ENCODE results near the gene GADD45B. TPM values are rescaled to one million over a fixed set of nuclear protein-coding genes. Genes with fewer than 3 reads are reported as not detected.
A peak's percentile ranks its signal among the peaks of the same experiment; 100 is the strongest.

Gene GADD45B
- total RNA-seq, 6 experiments from 2014 or later, result 35.5 to 55.7 (median 39.1) TPM

DNA sequence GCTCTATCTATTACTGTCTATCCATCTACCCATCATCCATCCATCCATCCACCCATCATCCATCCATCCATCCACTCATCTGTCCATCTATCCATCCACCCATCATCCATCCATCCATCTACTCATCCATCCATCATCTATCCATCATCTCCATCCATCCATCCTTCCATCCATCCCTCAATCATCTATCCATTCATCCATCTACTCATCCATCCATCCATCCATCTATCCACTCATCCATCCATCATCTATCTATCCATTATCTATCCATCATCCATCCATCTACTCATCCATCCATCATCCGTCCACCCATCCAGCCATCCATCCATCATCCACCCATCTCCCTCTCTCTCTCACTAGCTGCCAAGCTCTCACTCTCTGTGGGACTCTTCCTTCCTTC lies 35.4 kb upstream of the GADD45B start:
- H3K27me3 Mint-ChIP-seq (ENCODE audit: insufficient read depth), result no peaks in the 10 kb centered on the region; the same call in 1 of the 2 replicates

DNA sequence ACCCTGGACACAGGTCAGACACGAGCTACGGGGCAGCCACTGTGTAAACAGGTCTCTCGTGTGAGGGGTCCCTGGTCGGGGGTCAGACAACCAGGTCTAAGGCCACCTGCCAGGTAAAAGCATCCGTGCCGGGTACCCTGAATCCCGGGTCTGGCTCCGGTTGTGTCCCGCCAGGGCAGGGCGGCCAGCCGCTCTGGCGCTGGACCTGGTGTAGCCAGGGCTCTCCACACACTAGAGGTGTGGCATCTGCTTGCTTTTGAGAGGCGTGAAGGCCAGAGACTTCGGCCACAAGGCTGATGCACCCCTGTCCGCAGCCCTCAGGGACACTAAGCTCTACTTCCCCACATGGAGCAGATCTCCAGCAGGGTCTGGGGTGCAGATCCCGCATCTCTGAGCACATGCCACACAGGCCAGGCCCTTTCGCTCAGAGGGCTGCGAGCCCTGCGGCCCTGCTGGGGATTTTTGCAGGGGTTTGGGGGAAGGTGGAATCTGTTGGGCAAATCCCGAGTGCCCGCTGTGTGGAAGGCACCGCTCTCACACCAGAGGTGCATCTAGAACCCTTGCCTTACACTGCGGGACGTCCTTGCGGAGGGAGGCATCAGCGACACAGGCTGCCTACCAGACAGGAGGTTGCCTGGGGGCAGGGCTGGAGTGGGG lies 34.7 kb upstream of the GADD45B start:
- Mint-ChIP-seq H3K9me3 (no peaks in the 10 kb centered on the region), H3K36me3 (ENCODE audit: low read depth) (peaks cover 11% of the 10 kb centered on the region), H3K27ac (no peak overlapping the region), H3K27me3 (ENCODE audit: insufficient read depth) (no peaks in the 10 kb centered on the region; the same call in 1 of the 2 replicates), H3K4me3 (no peak overlapping the region), H3K4me1 (ENCODE audit: low read depth) (no peaks in the 10 kb centered on the region)
- TF ChIP-seq, protein P1, sequence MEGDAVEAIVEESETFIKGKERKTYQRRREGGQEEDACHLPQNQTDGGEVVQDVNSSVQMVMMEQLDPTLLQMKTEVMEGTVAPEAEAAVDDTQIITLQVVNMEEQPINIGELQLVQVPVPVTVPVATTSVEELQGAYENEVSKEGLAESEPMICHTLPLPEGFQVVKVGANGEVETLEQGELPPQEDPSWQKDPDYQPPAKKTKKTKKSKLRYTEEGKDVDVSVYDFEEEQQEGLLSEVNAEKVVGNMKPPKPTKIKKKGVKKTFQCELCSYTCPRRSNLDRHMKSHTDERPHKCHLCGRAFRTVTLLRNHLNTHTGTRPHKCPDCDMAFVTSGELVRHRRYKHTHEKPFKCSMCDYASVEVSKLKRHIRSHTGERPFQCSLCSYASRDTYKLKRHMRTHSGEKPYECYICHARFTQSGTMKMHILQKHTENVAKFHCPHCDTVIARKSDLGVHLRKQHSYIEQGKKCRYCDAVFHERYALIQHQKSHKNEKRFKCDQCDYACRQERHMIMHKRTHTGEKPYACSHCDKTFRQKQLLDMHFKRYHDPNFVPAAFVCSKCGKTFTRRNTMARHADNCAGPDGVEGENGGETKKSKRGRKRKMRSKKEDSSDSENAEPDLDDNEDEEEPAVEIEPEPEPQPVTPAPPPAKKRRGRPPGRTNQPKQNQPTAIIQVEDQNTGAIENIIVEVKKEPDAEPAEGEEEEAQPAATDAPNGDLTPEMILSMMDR (IDR thresholded peaks at IDR 0.05), result no peak
- no peak for DNase-seq

More for the DNA sequence above, 35.4 kb upstream of the GADD45B start:
- H3K4me3 Mint-ChIP-seq, result no peak overlapping the region
- H3K36me3 Mint-ChIP-seq (ENCODE audit: low read depth), result peaks cover 11% of the 10 kb centered on the region
- no peaks in the 10 kb centered on the region for H3K9me3 Mint-ChIP-seq
- no peak for DNase-seq
- TF ChIP-seq, protein P1 (IDR thresholded peaks at IDR 0.05), result no peak
- H3K4me1 Mint-ChIP-seq (ENCODE audit: low read depth), result no peaks in the 10 kb centered on the region
- H3K27ac Mint-ChIP-seq, result peak overlapping the region; percentile 18; the same call in 1 of the 2 replicates

DNA sequence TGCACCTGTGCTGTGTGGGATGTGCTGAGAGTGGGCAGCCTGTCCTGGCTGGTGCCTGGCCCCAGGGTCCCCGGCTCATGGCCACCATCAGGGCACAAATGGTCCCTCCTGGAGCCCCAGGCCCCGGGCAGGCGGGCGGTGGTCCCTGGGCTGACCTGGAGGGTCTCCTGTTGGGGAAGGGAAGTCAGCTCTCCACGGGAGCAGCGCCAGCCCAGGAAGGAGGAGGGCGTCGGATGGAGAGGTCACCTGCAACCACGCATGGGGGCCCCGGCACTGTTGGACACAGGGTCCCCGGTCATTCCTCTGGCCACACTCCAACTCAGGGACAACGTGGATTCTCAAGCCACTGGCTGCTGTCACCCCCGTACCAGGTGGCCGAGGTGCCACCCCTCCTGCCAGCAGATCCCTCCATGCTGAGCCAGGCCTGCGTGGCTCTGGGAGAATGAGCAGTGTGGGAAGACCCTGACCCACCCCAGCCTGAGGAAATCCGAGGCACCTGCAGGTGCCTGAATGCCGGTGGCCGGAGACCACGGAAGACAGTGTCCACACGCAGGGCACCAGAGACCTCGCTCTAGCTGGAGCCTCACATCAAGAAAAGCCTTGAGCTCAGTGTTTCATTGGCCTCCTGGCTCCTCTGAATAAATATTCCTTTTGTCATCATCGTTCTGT lies 32.7 kb upstream of the GADD45B start:
- DNase-seq, result no peak
- Mint-ChIP-seq H3K9me3 (no peaks in the 10 kb centered on the region), H3K27me3 (ENCODE audit: insufficient read depth) (no peaks in the 10 kb centered on the region; the same call in 1 of the 2 replicates), H3K4me1 (ENCODE audit: low read depth) (no peaks in the 10 kb centered on the region), H3K4me3 (no peak overlapping the region), H3K36me3 (ENCODE audit: low read depth) (peaks cover 11% of the 10 kb centered on the region), H3K27ac (no peak overlapping the region)
- TF ChIP-seq, protein P1 (IDR thresholded peaks at IDR 0.05), result no peak

DNA sequence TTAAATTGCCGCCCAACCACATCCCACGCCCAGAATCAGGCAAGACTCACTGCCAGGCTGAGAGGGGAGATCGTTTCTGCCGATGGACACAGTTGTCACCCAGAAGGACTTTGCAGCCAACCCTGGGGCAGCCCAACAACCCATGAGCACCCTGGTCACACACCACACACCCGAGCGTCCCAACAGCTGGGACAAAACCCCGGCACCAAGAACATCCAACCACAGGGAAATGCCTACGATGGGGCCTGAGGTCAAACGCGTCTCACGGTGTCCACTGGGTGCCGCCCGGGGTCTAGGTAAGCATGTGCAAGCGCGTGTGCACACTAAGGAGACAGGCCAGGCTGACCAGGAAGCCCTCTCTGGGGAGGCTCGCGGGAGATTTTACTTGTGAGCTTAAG lies 32.1 kb upstream of the GADD45B start:
- Mint-ChIP-seq H3K4me1 (ENCODE audit: low read depth) (no peaks in the 10 kb centered on the region), H3K27ac (no peak overlapping the region), H3K27me3 (ENCODE audit: insufficient read depth) (no peaks in the 10 kb centered on the region; the same call in 1 of the 2 replicates), H3K36me3 (ENCODE audit: low read depth) (peaks cover 11% of the 10 kb centered on the region), H3K4me3 (no peak overlapping the region), H3K9me3 (no peaks in the 10 kb centered on the region)
- TF ChIP-seq, protein P1 (IDR thresholded peaks at IDR 0.05), result no peak
- DNase-seq, result no peak

DNA sequence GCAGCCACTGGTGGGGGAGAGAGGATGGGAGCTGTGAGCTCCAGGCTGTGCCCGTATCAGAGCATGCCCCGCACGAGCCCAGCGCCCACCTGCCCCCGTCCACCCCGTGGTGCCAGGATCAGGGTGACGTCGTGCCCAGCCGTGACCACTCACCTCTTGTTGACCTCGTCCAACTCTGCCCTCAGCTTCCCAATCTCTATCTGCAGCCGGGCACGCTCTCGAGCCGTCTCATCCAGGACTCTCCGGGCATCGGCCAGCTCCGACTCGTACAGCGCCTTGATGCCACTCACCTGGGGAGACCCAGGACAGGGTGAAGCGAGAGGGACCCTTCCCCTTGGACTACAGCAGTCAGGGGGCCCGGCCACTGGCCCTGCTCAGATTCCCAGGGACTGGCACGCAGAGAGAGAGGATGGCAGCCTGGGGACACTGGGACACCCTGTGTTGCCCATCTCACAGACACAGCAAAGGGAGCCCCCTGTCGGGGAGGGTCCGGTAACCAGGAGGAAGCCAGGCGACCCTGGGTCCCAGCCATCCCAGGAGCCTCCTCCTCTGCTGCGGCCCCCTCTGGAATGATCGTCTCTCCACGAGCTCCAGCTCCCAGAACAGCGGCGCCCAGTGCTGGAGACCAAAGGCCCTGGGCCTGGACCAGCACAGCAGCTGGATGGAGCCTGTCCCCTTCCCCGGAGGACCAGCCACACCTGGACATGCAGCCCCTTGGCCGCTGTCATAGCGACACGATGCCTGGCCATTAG lies 31.5 kb upstream of the GADD45B start:
- Mint-ChIP-seq H3K4me3 (no peak overlapping the region), H3K36me3 (ENCODE audit: low read depth) (peaks cover 11% of the 10 kb centered on the region), H3K9me3 (no peaks in the 10 kb centered on the region), H3K27ac (no peak overlapping the region; the same call in 1 of the 2 replicates), H3K27me3 (ENCODE audit: insufficient read depth) (no peaks in the 10 kb centered on the region; the same call in 1 of the 2 replicates), H3K4me1 (ENCODE audit: low read depth) (no peaks in the 10 kb centered on the region)
- DNase-seq, result no peak
- TF ChIP-seq, protein P1 (IDR thresholded peaks at IDR 0.05), result no peak

Measured in HFFc6 (cell line).